Ectodermal cell (in vitro differentiated cells): ENCODE results near the gene TUBB2A.
"Not testable (repeated sequence)": the region's sequence is repeated elsewhere in the genome, so short reads cannot be mapped to it uniquely, and the experiment has no call there.

Experiments
- H3K27ac ChIP-seq: 2 replicates; pipeline ENCODE4 v1.7.0; 2013; ENCODE audit warnings: mild to moderate bottlenecking, low read depth, low read length; ENCODE audit not compliant: insufficient read depth, poor library complexity, severe bottlenecking
- H3K27me3 ChIP-seq: 2 replicates; pipeline ENCODE4 v1.7.0; 2013; ENCODE audit warnings: mild to moderate bottlenecking, low read length; ENCODE audit not compliant: insufficient read depth, control insufficient read depth, poor library complexity, severe bottlenecking
- H3K36me3 ChIP-seq: one replicate; pipeline ENCODE4 v1.7.0; 2013; ENCODE audit warnings: low read length; ENCODE audit not compliant: control insufficient read depth, insufficient read depth
- H3K4me1 ChIP-seq: one replicate; pipeline ENCODE4 v1.7.0; 2013; ENCODE audit warnings: low read length; ENCODE audit not compliant: control insufficient read depth, insufficient read depth
- H3K4me3 ChIP-seq: 2 replicates; pipeline ENCODE4 v1.7.0; 2013; ENCODE audit warnings: low read depth, low read length, control low read depth; ENCODE audit not compliant: insufficient read depth
- H3K9me3 ChIP-seq: 2 replicates; pipeline ENCODE4 v1.7.0; 2013; ENCODE audit warnings: mild to moderate bottlenecking, low read length, moderate library complexity; ENCODE audit not compliant: control insufficient read depth
- WGBS, 2 experiments: methylation state at CpG; one replicate each; pipeline ENCODE4 v1.1.7; 2013; ENCODE audit warnings: missing lambda C conversion rate in 2 of 2; 5-methylcytosine and 5-hydroxymethylcytosine counted together

TUBB2A gene

GRCh38 chr6:3195695-3196497 lies 38.6 kb upstream of the TUBB2A start:
- H3K9me3 ChIP-seq = no peaks in the 10 kb centered on the region
- H3K4me3 ChIP-seq = peak overlapping the region; percentile 16
- no peaks in the 10 kb centered on the region for H3K36me3 ChIP-seq
- H3K27ac ChIP-seq = peak overlapping the region; percentile 95
- H3K27me3 ChIP-seq = no peaks in the 10 kb centered on the region
- peaks cover 25% of the 10 kb centered on the region for H3K4me1 ChIP-seq
- WGBS, 2 experiments = 61% methylated on average over 16 of the region's 16 CpGs

GRCh38 chr6:3195420-3195694 lies 38.0 kb upstream of the TUBB2A start:
- Histone ChIP-seq H3K4me1 (peaks cover 25% of the 10 kb centered on the region), H3K4me3 (peak overlapping the region; percentile 16), H3K27ac (peak overlapping the region; percentile 95), H3K36me3 (no peaks in the 10 kb centered on the region), H3K9me3 (no peaks in the 10 kb centered on the region), H3K27me3 (no peaks in the 10 kb centered on the region)
- 74 to 79% methylated on average over 5 of the region's 5 CpGs for WGBS, 2 experiments

GRCh38 chr6:3194535-3195419 lies 37.4 kb upstream of the TUBB2A start:
- Histone ChIP-seq H3K4me3 (peak overlapping the region; percentile 16), H3K9me3 (no peaks in the 10 kb centered on the region), H3K27ac (peak overlapping the region; percentile 95), H3K27me3 (no peaks in the 10 kb centered on the region), H3K4me1 (peaks cover 25% of the 10 kb centered on the region), H3K36me3 (no peaks in the 10 kb centered on the region)
- WGBS, 2 experiments = 14 to 22% methylated on average over 19 of the region's 19 CpGs

GRCh38 chr6:3193102-3193849 lies 35.9 kb upstream of the TUBB2A start:
- H3K27me3 ChIP-seq = no peaks in the 10 kb centered on the region
- 50 to 55% methylated on average over 23 of the region's 23 CpGs for WGBS, 2 experiments
- H3K36me3 ChIP-seq = no peaks in the 10 kb centered on the region
- no peaks in the 10 kb centered on the region for H3K9me3 ChIP-seq
- no peak overlapping the region for H3K4me3 ChIP-seq
- H3K27ac ChIP-seq = no peak overlapping the region
- H3K4me1 ChIP-seq = peaks cover 25% of the 10 kb centered on the region

- H3K27me3 ChIP-seq = no peaks in the 10 kb centered on the region
- H3K27ac ChIP-seq = no peak overlapping the region
- no peak overlapping the region for H3K4me3 ChIP-seq
- H3K9me3 ChIP-seq = no peaks in the 10 kb centered on the region
- no peaks in the 10 kb centered on the region for H3K36me3 ChIP-seq
- H3K4me1 ChIP-seq = peaks cover 25% of the 10 kb centered on the region
- 96 to 99% methylated on average over 5 of the region's 5 CpGs for WGBS, 2 experiments
These were observed 33.4 kb upstream of the TUBB2A start for GRCh38 chr6:3190779-3191178.

GRCh38 chr6:3190056-3190455 lies 32.7 kb upstream of the TUBB2A start:
- Histone ChIP-seq H3K27me3 (no peaks in the 10 kb centered on the region), H3K36me3 (no peaks in the 10 kb centered on the region), H3K4me3 (no peak overlapping the region), H3K9me3 (no peaks in the 10 kb centered on the region), H3K27ac (no peak overlapping the region), H3K4me1 (peaks cover 19% of the 10 kb centered on the region)
- 94 to 95% methylated on average over 4 of the region's 4 CpGs for whole genome bisulfite sequencing, 2 experiments

GRCh38 chr6:3189192-3189591 lies 31.8 kb upstream of the TUBB2A start:
- not testable (repeated sequence) for H3K27ac ChIP-seq

GRCh38 chr6:3188262-3188661 lies 30.9 kb upstream of the TUBB2A start:
- whole genome bisulfite sequencing, 2 experiments = 95 to 99% methylated on average over 7 of the region's 7 CpGs

More at GRCh38 chr6:3189192-3189591, 31.8 kb upstream of the TUBB2A start:
- not testable (repeated sequence) for H3K9me3 ChIP-seq, H3K36me3 ChIP-seq, H3K4me3 ChIP-seq, H3K27me3 ChIP-seq
- peaks cover 13% of the 10 kb centered on the region for H3K4me1 ChIP-seq
- 95 to 97% methylated on average over 10 of the region's 10 CpGs for WGBS, 2 experiments

GRCh38 chr6:3186974-3187382 lies 29.6 kb upstream of the TUBB2A start:
- H3K4me3 ChIP-seq = no peak overlapping the region
- no peaks in the 10 kb centered on the region for H3K9me3 ChIP-seq
- no peak overlapping the region for H3K27ac ChIP-seq
- H3K36me3 ChIP-seq = no peaks in the 10 kb centered on the region
- H3K27me3 ChIP-seq = no peaks in the 10 kb centered on the region
- 96 to 98% methylated on average over 3 of the region's 3 CpGs for WGBS, 2 experiments
- H3K4me1 ChIP-seq = no peaks in the 10 kb centered on the region

More at GRCh38 chr6:3188262-3188661, 30.9 kb upstream of the TUBB2A start:
- Histone ChIP-seq H3K9me3 (no peaks in the 10 kb centered on the region), H3K36me3 (no peaks in the 10 kb centered on the region), H3K27ac (no peak overlapping the region), H3K4me1 (peaks cover 5% of the 10 kb centered on the region), H3K27me3 (no peaks in the 10 kb centered on the region), H3K4me3 (no peak overlapping the region)

GRCh38 chr6:3183066-3183465 lies 25.7 kb upstream of the TUBB2A start:
- Histone ChIP-seq H3K4me3 (no peak overlapping the region), H3K4me1 (no peaks in the 10 kb centered on the region), H3K27me3 (no peaks in the 10 kb centered on the region), H3K36me3 (no peaks in the 10 kb centered on the region), H3K27ac (no peak overlapping the region), H3K9me3 (no peaks in the 10 kb centered on the region)
- WGBS, 2 experiments = 88 to 89% methylated on average over 4 of the region's 4 CpGs
